GM18517 (cell line): ENCODE data around the gene TGFBR3.

Experiments used
- ATAC-seq: cut with Tn5 transposase; IDR thresholded peaks from one replicate; pipeline ENCODE4 v1.9.1; 2021; ENCODE audit warnings: mild to moderate bottlenecking, moderate library complexity; ENCODE audit not compliant: unreplicated experiment

Gene TGFBR3

DNA sequence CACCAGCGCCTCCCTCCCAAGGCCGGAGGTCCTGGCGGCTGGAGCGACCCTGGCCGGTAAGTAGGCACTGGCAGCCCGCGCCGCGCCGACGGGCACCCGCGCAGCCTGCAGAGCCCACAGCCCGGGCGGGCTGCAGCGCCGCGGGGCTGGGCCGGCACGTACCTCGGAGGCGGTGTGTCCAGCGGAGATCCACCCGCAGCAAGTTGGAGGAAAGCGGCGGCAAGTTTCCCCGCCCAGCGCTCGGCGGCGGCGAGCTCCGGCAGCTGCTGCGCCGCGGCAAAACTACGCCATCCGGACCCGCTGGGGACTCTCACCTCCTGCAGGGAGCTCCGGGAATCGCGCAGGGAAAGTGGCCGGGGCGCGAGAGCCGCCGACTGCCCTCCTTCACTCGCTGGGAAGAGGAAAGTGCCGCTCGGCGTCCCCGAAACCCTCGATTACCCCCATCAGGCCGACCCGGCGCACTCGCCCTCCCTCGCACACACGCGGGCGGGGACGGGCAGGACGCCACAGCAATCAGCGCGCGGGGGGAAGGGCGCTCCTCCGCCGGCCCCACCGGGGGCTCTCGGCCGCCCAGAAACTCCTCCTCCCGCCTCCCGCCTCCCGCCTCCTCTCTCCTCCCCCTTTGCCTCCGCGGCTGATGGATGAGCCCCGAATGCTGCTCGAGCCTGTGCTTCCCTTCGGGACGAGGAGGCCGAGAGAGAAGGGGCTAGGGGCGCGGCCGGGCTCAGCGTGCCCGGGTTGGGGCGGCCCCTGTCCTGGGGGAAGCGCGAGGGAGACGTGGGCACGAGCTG is at the start of gene TGFBR3:
TSS of gene TGFBR3 (minus strand) at position 436 of the 791 bp plus-strand sequence. CDS start 24,620 bp downstream, outside the sequence.
- ATAC-seq = peak; percentile 67

GRCh38 chr1:91929250-91929649 is 43.3 kb upstream of the TGFBR3 start:
- no peak for ATAC-seq

DNA sequence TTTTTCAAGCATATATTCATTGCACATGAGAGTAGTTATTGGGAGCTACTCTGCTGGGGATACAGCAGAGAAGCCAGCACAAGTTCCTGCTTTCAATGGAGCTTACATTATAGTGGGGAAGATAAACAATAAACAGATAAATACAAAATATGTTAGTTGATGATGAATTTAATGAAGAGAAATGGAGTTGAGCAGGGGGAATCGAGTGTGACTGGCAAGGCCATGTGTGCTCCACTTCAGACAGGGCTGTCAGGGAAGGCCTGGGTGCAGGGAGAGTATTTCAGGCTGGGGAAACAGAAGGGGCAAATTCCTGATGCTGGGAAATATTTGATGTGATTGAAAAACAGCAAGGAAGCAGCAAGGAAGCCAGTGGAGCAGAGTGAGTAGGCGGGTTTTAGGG is 42.1 kb upstream of the TGFBR3 start:
- ATAC-seq = no peak

DNA sequence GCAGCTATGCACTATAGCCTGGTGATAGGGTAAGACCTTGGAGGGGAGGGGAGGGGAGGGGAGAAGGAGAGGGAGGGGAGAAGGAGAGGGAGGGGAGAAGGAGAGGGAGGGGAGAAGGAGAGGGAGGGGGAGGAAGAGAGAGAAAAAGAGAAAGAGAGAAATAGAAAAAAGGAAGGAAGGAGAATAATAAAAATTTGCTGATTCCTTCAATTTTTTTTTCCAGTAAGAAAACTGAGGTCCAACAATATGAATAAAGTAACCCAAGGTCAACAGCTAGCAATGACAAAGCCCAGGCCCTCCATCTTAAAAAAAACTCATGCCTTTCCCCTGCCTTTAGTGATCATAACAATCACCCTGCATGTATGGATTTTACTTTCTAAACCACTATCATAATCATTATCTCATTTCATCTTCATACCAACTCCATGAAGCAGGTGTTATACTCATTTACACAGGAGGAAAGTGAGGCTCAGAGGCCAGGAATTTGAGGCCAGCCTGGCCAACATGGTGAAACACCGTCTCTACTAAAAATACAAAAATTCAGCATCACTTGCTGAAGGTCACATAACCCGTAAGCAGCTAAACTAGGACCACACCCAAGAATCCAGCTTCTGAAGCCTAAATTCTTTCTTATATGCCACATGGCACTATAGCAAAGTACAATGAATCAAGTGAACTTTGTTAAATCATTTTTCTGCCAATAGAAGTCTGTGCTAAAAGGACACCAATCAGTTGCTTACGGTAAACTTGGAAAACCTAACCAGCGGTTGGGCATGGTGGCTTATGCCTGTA is 39.9 kb upstream of the TGFBR3 start:
- no peak for ATAC-seq

DNA sequence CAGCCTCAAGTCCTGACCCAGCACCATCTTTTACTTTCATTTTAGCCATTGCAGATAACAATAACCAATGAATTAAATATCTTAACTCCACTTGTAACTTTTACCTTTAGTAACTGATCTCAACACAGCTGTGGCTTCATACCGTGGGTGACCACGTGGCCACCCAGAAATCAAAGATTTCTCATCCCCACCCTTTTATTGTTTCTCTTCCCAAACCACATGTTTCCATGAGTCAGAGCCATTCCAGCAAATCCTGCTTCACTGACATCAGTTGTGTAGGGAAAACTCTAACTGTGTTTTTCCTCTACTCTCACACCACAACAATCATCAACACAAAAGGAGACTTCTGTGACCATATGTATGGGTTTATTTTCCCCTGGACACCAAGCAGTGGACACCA is 38.2 kb upstream of the TGFBR3 start:
- ATAC-seq = no peak

- no peak for ATAC-seq
Measured at GRCh38 chr1:91919962-91920361, 34.0 kb upstream of the TGFBR3 start.

DNA sequence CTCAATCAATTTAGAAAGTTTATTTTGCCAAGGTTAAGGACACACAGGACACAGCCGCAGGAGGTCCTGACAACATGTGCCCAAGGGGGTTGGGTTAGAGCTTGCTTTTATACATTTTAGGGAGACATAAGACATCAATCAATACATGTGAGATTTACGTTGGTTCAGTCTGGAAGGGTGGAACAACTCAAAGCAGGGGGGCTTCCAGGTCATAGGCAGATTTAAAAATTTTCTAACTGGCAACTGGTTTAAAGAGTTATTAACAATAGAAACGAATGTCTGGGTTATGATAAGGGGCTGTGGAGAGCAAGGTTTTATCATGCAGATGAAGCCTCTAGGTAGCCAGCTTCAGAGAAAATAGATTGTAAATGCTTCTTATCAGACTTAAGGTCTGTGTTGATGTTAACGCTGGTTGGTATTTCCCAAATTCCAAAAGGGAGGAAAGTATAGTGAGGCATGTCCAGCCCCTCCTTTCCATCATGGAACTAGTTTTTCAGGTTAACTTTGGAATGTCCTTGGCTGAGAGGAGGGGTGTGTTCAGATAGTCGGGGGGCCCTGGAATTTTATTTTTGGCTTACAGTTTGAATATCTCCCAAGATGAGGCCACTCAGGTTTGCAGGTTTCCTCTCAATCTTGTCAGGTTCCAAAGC is 31.0 kb upstream of the TGFBR3 start:
- no peak for ATAC-seq

GRCh38 chr1:91916046-91916445 is 30.1 kb upstream of the TGFBR3 start:
- no peak for ATAC-seq

- no peak for ATAC-seq
Measured at GRCh38 chr1:91913018-91913417, 27.1 kb upstream of the TGFBR3 start.

DNA sequence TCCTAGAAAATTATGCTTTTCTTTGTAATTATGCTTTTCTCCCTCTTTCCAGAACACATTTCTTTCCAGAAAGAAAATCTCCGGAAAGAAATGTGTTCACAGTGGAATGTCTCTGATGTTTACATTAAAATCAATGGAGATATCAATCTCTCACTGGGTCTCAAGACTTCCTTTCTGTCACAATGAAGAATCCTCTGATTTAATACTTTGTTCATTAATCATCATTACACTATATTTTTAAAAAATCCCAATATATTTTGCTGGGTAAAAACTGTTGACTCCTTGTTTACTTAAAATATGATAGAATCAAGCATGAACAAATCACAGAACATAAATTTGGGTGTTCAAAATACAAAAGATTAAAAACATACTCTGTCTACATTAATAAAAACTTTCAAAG is 26.3 kb upstream of the TGFBR3 start:
- ATAC-seq = no peak

DNA sequence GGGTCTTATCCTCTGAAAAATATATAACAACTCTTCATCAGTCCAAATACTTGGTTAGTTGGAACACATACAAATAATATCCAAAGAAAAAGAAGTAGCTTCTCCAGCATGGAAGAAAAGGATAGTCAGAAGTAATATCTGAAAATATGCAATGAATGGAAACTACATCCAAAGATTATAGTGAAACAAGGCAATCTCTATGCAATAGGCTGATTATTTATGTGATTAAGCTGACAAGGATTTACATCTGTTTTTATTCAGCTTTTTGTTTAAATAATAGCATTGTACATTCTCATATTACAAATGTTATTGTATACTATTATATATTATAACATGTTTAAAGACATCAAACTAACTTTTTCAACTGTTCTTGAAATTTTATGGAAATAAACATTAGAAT is 15.3 kb upstream of the TGFBR3 start:
- no peak for ATAC-seq

DNA sequence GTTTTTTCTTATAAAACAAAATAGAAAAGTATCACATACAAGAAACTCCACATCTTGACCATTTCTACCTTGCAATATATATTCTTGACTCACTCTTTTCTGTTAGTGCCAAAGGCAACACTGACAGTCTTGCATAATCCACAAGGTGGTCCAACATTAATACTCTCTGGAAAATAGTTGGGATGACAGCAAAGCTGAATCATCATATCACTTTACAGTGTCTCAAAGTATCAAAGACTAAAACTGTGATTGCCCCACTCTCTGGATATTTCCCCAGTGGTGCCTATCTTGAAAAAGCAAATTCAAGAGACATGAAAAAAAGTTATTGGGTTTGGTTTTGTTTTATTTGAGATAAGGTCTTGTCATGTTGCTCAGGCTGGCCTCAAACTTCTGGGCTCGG is 14.6 kb upstream of the TGFBR3 start:
- ATAC-seq = no peak

DNA sequence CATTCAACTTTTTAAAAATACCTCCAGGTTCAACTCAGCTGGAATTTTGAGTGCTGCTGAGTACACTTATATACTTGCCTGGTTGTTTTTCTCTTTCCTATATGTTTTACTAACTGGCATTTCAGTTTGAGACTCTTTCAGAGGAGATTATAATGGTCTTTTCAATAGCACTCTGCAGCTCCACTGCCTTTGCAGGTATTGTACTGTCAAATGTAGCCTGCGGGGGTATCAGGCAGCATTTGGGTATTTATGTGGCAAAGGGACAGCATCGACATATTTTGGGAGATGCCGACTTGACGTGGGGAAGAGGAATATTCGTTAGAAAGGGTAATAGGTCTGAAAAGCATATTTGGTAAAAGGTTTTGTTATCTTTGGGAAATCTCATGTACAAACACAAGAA is 11.1 kb upstream of the TGFBR3 start:
- no peak for ATAC-seq

DNA sequence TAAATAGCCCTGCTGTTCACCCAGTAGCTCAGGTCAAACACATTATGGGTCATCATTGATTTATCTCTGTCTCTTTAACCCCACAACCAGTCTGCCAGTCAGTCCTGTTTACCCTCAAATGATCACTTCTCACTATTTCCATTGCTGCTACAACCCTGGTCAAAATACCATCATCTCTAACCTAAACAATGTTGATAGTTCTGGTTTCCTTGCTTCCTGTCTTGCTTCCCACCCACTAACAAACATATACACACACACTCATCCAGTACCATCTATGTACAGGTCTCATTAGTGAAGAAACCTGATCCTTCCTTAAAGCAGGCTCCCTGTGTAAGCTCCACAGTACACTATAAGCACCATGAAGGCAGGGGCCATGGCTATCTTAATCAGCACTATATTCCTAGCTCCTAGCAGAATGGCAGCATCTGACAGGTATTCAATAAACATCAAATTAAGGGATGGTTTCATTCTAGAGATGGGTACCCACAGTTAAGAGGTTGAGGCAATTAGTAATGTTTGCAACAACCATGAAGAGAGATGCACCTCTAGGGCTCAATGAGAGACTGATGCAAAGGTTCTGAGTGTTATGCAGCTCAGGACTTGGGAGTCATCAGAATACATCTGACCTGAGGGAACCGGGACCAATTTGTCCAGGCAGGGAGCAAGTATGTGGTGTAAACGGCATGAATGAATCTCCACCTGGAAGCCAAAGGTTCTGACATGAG is 10.0 kb upstream of the TGFBR3 start:
- no peak for ATAC-seq

GRCh38 chr1:91894036-91894761 is 8.2 kb upstream of the TGFBR3 start:
- ATAC-seq = no peak

- ATAC-seq = no peak
Measured at GRCh38 chr1:91891969-91892368, 6.0 kb upstream of the TGFBR3 start.

DNA sequence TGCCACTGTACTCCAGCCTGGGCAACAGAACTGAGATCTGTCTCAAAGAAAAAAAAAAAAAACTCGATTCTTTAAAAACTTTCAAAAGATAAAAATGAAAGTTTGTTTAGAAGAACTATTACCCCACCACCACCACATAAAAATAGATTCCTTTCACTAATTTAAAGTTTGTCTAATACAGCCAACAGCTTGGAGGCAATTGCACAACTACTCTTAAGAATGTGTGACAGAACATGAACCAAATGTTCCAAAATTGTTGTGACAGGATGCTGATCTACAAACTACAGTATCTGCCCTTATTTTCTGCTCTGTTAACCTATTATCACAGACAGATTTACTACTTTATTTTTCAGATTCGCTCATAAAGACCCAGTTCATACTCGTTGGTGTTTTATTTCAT is 5.5 kb upstream of the TGFBR3 start:
- ATAC-seq = no peak

DNA sequence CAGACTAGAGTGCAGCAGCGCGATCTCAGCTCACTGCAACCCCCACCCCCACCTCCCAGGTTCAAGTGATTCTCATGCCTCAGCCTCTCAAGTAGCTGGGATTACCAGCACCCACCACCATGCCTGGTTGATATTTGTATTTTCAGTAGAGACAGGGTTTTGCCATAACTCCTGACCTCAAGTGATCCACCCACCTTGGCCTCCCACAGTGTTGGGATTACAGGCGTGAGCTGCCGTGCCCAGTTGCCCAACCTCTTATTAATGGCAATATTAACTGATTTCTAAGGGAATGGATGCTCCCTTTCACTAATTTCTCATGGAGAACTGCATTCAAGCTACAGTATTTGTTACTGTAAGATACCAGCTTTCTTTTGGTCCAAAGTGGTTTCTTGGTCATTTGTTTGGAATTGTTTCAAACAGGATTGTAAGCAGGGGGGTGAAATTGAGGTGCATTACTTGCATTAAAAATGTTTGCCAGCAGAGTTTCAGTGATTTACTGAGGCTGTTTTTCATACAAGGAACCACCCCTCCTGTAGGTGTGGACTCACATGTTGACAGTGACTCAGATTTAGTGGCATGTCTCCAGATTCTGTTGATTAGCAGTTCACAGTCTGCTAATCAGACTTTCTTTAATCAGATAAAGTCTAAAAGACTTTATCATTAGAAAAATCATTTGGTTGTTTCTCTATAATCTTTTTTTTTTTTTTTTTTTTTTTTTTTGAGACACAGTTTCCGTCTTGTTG is 3.9 kb upstream of the TGFBR3 start:
- no peak for ATAC-seq

GRCh38 chr1:91885213-91885715 is 687 bp downstream of the TGFBR3 start:
- ATAC-seq = no peak
